GM12891 (cell line): ENCODE data around the gene CLEC9A.

ENCODE experiments used
- POLR2A ChIP-seq: IDR thresholded peaks from 2 replicates; pipeline ENCODE4 v1.6.1; 2011; ENCODE audit warnings: low read depth, low read length, control low read depth
- POLR2AphosphoS5 ChIP-seq: IDR thresholded peaks from 2 replicates; pipeline ENCODE4 v1.6.1; 2011; ENCODE audit warnings: low read depth, low read length, control low read depth
- POU2F2 ChIP-seq: IDR thresholded peaks from 2 replicates; pipeline ENCODE4 v1.6.1; 2011; ENCODE audit warnings: low read depth, mild to moderate bottlenecking, control low read depth, low read length, moderate library complexity
- TAF1 ChIP-seq: IDR thresholded peaks from 2 replicates; pipeline ENCODE4 v1.6.1; 2011; ENCODE audit warnings: low read depth, low read length, control low read depth

DNA sequence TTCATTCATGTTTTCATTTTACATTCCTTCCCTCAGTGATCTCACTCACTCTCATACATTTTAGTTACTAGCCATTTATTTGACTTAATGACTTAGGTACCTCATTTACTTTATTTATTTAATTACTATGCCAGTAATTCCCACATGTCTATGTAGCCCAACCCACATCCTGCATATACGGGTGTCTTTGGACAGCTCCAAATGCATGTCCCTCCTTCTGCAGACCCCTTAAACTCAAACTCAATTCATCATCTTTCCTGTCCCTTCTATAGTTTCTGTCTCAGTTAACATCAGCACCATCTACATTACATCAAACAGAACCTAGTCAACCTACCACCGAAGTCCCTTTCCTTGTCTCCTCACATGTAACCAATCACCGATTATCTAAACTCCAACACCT, 65.5 kb downstream of the CLEC9A start:
- no peak for TF ChIP-seq POLR2A
- no peak for TF ChIP-seq POLR2AphosphoS5
- TF ChIP-seq TAF1, result no peak
- TF ChIP-seq POU2F2, result no peak
